Measurements from ENCODE around the gene EPHA4. TPM values are rescaled to one million over a fixed set of nuclear protein-coding genes. Genes with fewer than 3 reads are reported as not detected.

Gene EPHA4
- total RNA-seq, 1 experiment from 2014 or later, result 3.3 TPM

DNA sequence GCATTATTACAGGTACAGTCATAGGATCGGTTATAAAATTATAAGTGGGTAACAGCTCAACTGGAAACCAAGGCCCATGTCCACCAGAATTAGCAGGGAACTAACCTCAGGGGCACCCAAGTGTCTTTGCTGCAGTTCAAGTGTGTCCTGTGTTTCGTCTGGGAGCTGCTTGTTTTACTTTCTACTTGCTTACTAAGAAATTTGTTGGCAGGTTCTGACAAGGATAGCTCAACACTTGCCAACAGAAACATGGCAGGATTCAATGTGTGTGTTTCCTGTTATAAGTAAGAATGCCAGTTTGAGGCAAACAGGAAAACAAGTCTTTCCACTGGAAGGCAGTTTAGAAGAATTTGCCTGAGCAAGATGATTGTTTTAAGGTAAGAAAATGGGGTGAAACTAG, 104.5 kb downstream of the EPHA4 start:
- no peak overlapping the region for H3K9ac ChIP-seq (ENCODE audit: low read length)
- H4K20me1 ChIP-seq (ENCODE audit: low read length), result no peaks in the 10 kb centered on the region
- no peak overlapping the region for H3K4me3 ChIP-seq (ENCODE audit: low read length)
- ChIA-PET POLR2A (ENCODE audit: unreplicated experiment) (interaction anchor here (0.6 kb wide), 1 partner anchor 48 kb away, joined by 17 read pairs; no protein-coding TSS in a partner anchor), CTCF (no interaction called here)
- no peak for ATAC-seq
- H3K27me3 ChIP-seq (ENCODE audit: low read length), result no peaks in the 10 kb centered on the region
- H3K9me3 ChIP-seq (ENCODE audit: low read length), result no peaks in the 10 kb centered on the region
- TF ChIP-seq CTCF (conservative IDR thresholded peaks at IDR 0.05; ENCODE audit: low read depth, low read length) (no peak), EZH2 (IDR thresholded peaks at IDR 0.05; ENCODE audit: low read length, unreplicated experiment) (no peak), EZH2phosphoT487 (IDR thresholded peaks at IDR 0.05; ENCODE audit: borderline replicate concordance, low read length) (no peak)
- H3K79me2 ChIP-seq (ENCODE audit: low read length), result no peaks in the 10 kb centered on the region
- no peaks in the 10 kb centered on the region for H3K9me2 ChIP-seq (replicated peaks; ENCODE audit: low read length)
- H3K4me2 ChIP-seq (ENCODE audit: low read length), result no peak overlapping the region
- no peaks in the 10 kb centered on the region for H3K4me1 ChIP-seq (ENCODE audit: insufficient read depth, low read length)
- no peak overlapping the region for H2AFZ ChIP-seq (ENCODE audit: low read length)
- no peak for DNase-seq
- intact Hi-C loops (cut with micrococcal nuclease), result no loop called here
- no peaks in the 10 kb centered on the region for H3F3A ChIP-seq (ENCODE audit: low read length, unreplicated experiment)
- BruUV-seq (replicated peaks), result no TSS peak
- no peaks in the 10 kb centered on the region for H3K36me3 ChIP-seq (ENCODE audit: low read depth, low read length)
- H3K27ac ChIP-seq (ENCODE audit: low read length), result no peak overlapping the region

DNA sequence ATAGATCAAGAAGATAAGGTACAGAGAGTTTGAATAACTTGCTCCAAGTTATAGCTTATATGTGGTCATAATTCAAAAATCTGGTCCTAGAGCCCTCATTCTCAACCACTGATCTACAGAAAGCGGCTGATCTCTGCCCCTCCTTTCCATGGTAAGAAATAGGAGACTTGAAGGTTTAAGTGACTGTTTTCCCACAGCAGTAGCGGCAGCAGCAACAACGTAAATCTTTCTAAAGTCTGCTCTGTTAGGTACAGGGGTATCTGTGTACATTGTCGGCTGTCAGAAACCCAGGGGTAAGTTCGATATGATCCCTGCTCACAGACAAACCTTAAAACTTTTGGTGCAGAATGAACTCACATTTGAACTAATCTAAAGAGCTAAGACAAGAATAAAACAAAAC, 105.4 kb downstream of the EPHA4 start:
- ChIA-PET CTCF (no interaction called here), POLR2A (ENCODE audit: unreplicated experiment) (no interaction called here)
- H3K27me3 ChIP-seq (ENCODE audit: low read length), result no peaks in the 10 kb centered on the region
- H3K36me3 ChIP-seq (ENCODE audit: low read depth, low read length), result no peaks in the 10 kb centered on the region
- H2AFZ ChIP-seq (ENCODE audit: low read length), result no peak overlapping the region
- no peaks in the 10 kb centered on the region for H4K20me1 ChIP-seq (ENCODE audit: low read length)
- H3K4me3 ChIP-seq (ENCODE audit: low read length), result no peak overlapping the region
- H3K4me1 ChIP-seq (ENCODE audit: insufficient read depth, low read length), result no peaks in the 10 kb centered on the region
- H3K9me3 ChIP-seq (ENCODE audit: low read length), result no peaks in the 10 kb centered on the region
- intact Hi-C loops (cut with micrococcal nuclease), result no loop called here
- H3K27ac ChIP-seq (ENCODE audit: low read length), result no peak overlapping the region
- DNase-seq (no peak), ATAC-seq (no peak)
- H3K9me2 ChIP-seq (replicated peaks; ENCODE audit: low read length), result no peaks in the 10 kb centered on the region
- TF ChIP-seq EZH2 (IDR thresholded peaks at IDR 0.05; ENCODE audit: low read length, unreplicated experiment) (no peak), CTCF (conservative IDR thresholded peaks at IDR 0.05; ENCODE audit: low read depth, low read length) (no peak), EZH2phosphoT487 (IDR thresholded peaks at IDR 0.05; ENCODE audit: borderline replicate concordance, low read length) (no peak)
- no peaks in the 10 kb centered on the region for H3K79me2 ChIP-seq (ENCODE audit: low read length)
- BruUV-seq (replicated peaks), result no TSS peak
- no peak overlapping the region for H3K4me2 ChIP-seq (ENCODE audit: low read length)
- H3F3A ChIP-seq (ENCODE audit: low read length, unreplicated experiment), result no peaks in the 10 kb centered on the region
- no peak overlapping the region for H3K9ac ChIP-seq (ENCODE audit: low read length)

DNA sequence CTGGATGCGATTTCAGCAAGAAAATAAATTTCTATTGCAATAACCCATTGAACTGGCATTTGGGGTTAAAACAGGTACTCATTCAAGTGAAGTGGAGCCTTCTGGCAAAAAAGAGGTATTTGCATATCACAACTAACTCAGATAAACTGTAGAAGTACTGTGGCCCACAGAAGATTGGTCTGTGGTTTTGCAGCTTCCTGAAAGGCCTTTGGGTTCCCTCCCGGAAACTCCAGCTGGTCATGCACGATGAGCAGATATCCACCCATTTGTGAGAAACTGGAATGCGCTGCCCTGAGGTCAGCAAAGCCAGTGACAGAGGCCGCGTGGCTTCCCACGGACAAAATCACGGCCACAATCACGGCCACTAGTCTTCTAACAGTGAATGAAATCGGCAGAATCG, 106.3 kb downstream of the EPHA4 start:
- no TSS peak for BruUV-seq (replicated peaks)
- POLR2A ChIA-PET (ENCODE audit: unreplicated experiment), result no interaction called here
- TF ChIP-seq EZH2 (IDR thresholded peaks at IDR 0.05; ENCODE audit: low read length, unreplicated experiment), result no peak
- TF ChIP-seq CTCF (conservative IDR thresholded peaks at IDR 0.05; ENCODE audit: low read depth, low read length), result no peak
- TF ChIP-seq EZH2phosphoT487 (IDR thresholded peaks at IDR 0.05; ENCODE audit: borderline replicate concordance, low read length), result no peak
- no peak overlapping the region for H2AFZ ChIP-seq (ENCODE audit: low read length)
- no peak overlapping the region for H3K27ac ChIP-seq (ENCODE audit: low read length)
- intact Hi-C loops (cut with micrococcal nuclease), result no loop called here
- no peaks in the 10 kb centered on the region for H3K27me3 ChIP-seq (ENCODE audit: low read length)
- H3K4me3 ChIP-seq (ENCODE audit: low read length), result no peak overlapping the region
- CTCF ChIA-PET, result no interaction called here
- H3K79me2 ChIP-seq (ENCODE audit: low read length), result no peaks in the 10 kb centered on the region
- H3K9me2 ChIP-seq (replicated peaks; ENCODE audit: low read length), result no peaks in the 10 kb centered on the region
- no peaks in the 10 kb centered on the region for H4K20me1 ChIP-seq (ENCODE audit: low read length)
- no peaks in the 10 kb centered on the region for H3F3A ChIP-seq (ENCODE audit: low read length, unreplicated experiment)
- no peak for DNase-seq
- ATAC-seq, result no peak
- H3K4me2 ChIP-seq (ENCODE audit: low read length), result no peak overlapping the region
- no peaks in the 10 kb centered on the region for H3K9me3 ChIP-seq (ENCODE audit: low read length)
- H3K36me3 ChIP-seq (ENCODE audit: low read depth, low read length), result no peaks in the 10 kb centered on the region
- no peaks in the 10 kb centered on the region for H3K4me1 ChIP-seq (ENCODE audit: insufficient read depth, low read length)
- no peak overlapping the region for H3K9ac ChIP-seq (ENCODE audit: low read length)
